ENCODE measurements around the gene KIAA1191. TPM values are rescaled to one million over a fixed set of nuclear protein-coding genes. Genes with fewer than 3 reads are reported as not detected.

Gene KIAA1191
- total RNA-seq, 1 donor from 2014 or later: 92.6 TPM

GRCh38 chr5:176342766-176343458, 18.7 kb downstream of the KIAA1191 start:
- no peaks in the 10 kb centered on the region for H3K9me3 ChIP-seq
- H3K4me1 ChIP-seq: no peaks in the 10 kb centered on the region
- H3K36me3 ChIP-seq: peaks cover 46% of the 10 kb centered on the region
- H3K4me3 ChIP-seq: no peak overlapping the region
- no peak overlapping the region for H3K27ac ChIP-seq
- intact Hi-C loops (cut with DNase I): no loop called here
- no peaks in the 10 kb centered on the region for H3K27me3 ChIP-seq
- TF ChIP-seq CTCF (IDR thresholded peaks at IDR 0.05): no peak
- ATAC-seq (no peak), DNase-seq (no peak)

- TF ChIP-seq CTCF (IDR thresholded peaks at IDR 0.05): no peak
- Histone ChIP-seq H3K4me3 (no peak overlapping the region), H3K4me1 (no peaks in the 10 kb centered on the region), H3K36me3 (peaks cover 46% of the 10 kb centered on the region), H3K27ac (no peak overlapping the region), H3K27me3 (no peaks in the 10 kb centered on the region), H3K9me3 (no peaks in the 10 kb centered on the region)
- ATAC-seq: no peak
- intact Hi-C loops (cut with DNase I): no loop called here
- no peak for DNase-seq
Measured at GRCh38 chr5:176342158-176342483, 19.4 kb downstream of the KIAA1191 start.

GRCh38 chr5:176341325-176342157, 20.0 kb downstream of the KIAA1191 start:
- TF ChIP-seq CTCF (IDR thresholded peaks at IDR 0.05): no peak
- Histone ChIP-seq H3K9me3 (no peaks in the 10 kb centered on the region), H3K27me3 (no peaks in the 10 kb centered on the region), H3K27ac (no peak overlapping the region), H3K4me3 (no peak overlapping the region), H3K4me1 (no peaks in the 10 kb centered on the region), H3K36me3 (peaks cover 46% of the 10 kb centered on the region)
- no peak for DNase-seq
- intact Hi-C loops (cut with DNase I): no loop called here
- no peak for ATAC-seq

- H3K27ac ChIP-seq: no peak overlapping the region
- ATAC-seq: no peak
- H3K4me3 ChIP-seq: no peak overlapping the region
- no peaks in the 10 kb centered on the region for H3K27me3 ChIP-seq
- no peak for DNase-seq
- intact Hi-C loops (cut with DNase I): no loop called here
- no peak for TF ChIP-seq CTCF (IDR thresholded peaks at IDR 0.05)
- H3K9me3 ChIP-seq: no peaks in the 10 kb centered on the region
- H3K36me3 ChIP-seq: peaks cover 34% of the 10 kb centered on the region
- H3K4me1 ChIP-seq: no peaks in the 10 kb centered on the region
Measured at GRCh38 chr5:176339304-176339703, 22.3 kb downstream of the KIAA1191 start.

- ATAC-seq (no peak), DNase-seq (no peak)
- Histone ChIP-seq H3K9me3 (no peaks in the 10 kb centered on the region), H3K4me3 (no peak overlapping the region), H3K36me3 (peaks cover 34% of the 10 kb centered on the region), H3K27ac (no peak overlapping the region), H3K27me3 (no peaks in the 10 kb centered on the region), H3K4me1 (no peaks in the 10 kb centered on the region)
- intact Hi-C loops (cut with DNase I): no loop called here
- no peak for TF ChIP-seq CTCF (IDR thresholded peaks at IDR 0.05)
Measured at GRCh38 chr5:176337913-176338312, 23.7 kb downstream of the KIAA1191 start.
